Liver (tissue), 3 donors: ENCODE measurements around the gene GTF2F2.

Experiments used
- CTCF ChIP-seq: fragments of 150-350 bp; IDR thresholded peaks from 2 replicates; pipeline ENCODE4 v1.5.1; 2017; ENCODE audit warnings: improper control_type of control experiment, low read depth, low read length; ENCODE audit not compliant: missing input control
- MAX ChIP-seq: IDR thresholded peaks from 2 replicates; pipeline ENCODE4 v1.6.1; 2016; ENCODE audit warnings: antibody characterized with exemption
- RXRA ChIP-seq, 2 donors: IDR thresholded peaks; 2 replicates each; pipeline ENCODE4 v1.6.1; 2017 to 2018; ENCODE audit warnings: antibody characterized with exemption in 2 of 2, mild to moderate bottlenecking in 1 of 2
- YY1 ChIP-seq: IDR thresholded peaks from 2 replicates; pipeline ENCODE4 v1.6.1; 2016; ENCODE audit warnings: antibody characterized with exemption, mild to moderate bottlenecking
- donor health status: healthy.
- donor health status: healthy.

GRCh38 chr13:45216193-45216592, 95.9 kb downstream of the GTF2F2 start:
- TF ChIP-seq YY1 (no peak), MAX (no peak), RXRA (IDR thresholded peaks at IDR 0.05) (no peak), CTCF (no peak)
